NT2/D1 (cell line): ENCODE measurements around the gene MOCS2.

Source experiments
- YY1 ChIP-seq: IDR thresholded peaks from 2 replicates; pipeline ENCODE4 v1.6.1; 2011; ENCODE audit not compliant: insufficient read length, insufficient read depth
- ZNF274 ChIP-seq: IDR thresholded peaks from 2 replicates; pipeline ENCODE4 v1.6.1; 2011; ENCODE audit warnings: mild to moderate bottlenecking, low read depth, low read length

DNA sequence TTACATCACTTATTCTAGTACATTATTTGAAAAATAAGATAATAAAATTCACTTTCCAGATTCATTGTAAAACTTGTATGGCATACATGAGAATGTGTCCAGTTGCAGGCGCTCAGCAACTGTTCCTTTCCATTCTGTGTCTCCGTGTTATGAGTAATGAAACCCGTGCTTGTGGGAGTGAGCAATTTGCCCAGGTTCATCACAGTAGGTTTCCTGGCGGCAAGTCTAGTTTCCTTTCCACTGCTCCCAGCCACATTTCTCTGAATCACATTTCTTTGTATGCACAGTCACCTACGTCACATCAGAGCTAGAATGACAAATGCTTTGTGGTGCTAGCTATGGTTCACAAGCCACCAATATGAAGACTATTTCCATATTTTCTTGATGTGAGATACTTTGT, 39.9 kb downstream of the MOCS2 start:
- TF ChIP-seq YY1 (no peak), ZNF274 (no peak)
